T-helper 1 cell (primary cell): ENCODE results near the gene ALDH7A1.
A peak's percentile ranks its signal among the peaks of the same experiment; 100 is the strongest.
"Not testable (repeated sequence)": the region's sequence is repeated elsewhere in the genome, so short reads cannot be mapped to it uniquely, and the experiment has no call there.

Experiments
- DNase-seq, 5 donors: peaks; one replicate each; pipeline ENCODE4 v3.0.0-alpha.2; 2012 to 2020
- total RNA-seq, 4 donors: gene quantifications; one replicate each; lab custom pipeline; 2026; lab: John Stamatoyannopoulos, UW

Gene ALDH7A1
- total RNA-seq = 1.2 to 1.4 (median 1.3) reads per million in 4 donors

- peak in 3 of 5 donors; percentile 10 to 24 (median 15) for DNase-seq
Observed at GRCh38 chr5:126594748-126595485, at the start of gene ALDH7A1. ALDH7A1 (minus strand) TSS chr5:126595219; CDS start chr5:126595198, 21 bp downstream.

DNA sequence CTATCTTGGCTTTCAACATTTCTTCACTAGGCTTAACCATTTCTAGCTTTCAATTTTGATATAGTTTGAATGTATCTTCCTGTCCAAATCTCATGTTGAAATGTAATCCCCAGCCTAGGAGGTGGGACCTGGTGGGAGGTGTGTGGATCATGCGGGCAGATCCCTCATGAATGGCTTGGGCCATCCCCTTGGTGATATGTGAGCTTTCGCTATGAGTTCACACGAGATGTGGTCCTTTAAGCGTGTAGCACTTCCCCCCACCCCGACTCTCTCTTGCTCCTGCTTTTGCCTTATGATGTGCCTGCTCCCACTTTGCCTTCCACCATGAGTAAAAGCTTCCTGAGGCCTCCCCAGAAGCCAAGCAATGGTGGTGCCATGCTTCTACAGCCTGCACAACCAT is 46.4 kb upstream of the ALDH7A1 start:
- no peak for DNase-seq

DNA sequence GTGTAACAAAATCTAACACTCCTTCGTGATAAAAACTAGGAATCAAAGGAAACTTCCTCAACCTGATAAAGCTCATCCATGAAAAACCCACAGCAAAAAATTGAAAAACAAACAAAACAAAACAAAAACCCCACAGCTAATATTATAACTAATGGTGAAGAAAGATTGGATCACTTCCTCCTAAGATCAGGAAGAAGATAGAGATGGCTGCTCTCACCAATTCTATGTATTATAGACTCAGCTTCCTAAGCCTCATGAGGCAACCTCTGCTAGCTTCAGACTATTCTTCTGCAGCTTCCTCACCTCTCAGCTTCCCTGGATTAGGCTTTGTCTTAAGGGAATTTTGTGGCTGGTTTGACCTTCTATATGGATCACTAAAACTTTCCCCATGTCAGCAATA is 45.8 kb upstream of the ALDH7A1 start:
- DNase-seq = no peak

DNA sequence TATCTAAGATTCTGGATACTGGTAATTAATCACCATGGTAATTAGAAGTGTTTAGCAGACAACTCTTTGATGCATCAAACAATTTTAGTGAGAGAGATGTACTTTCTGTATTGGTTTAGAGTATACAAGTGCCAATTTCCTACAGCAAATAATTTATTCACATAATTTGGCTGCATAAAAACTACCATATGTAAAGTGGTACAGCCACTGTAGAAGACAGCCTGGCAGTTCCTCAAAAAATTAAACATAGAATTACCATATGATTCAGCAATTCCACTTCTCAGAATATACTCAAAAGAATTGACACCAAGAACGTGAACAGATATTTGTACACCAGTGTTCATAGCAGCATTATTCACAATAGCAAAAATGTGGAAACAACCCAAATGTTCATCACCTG is 41.9 kb upstream of the ALDH7A1 start:
- DNase-seq = no peak

- no peak for DNase-seq
Observed at GRCh38 chr5:126635585-126635984, 40.6 kb upstream of the ALDH7A1 start.

- no peak for DNase-seq
Observed at GRCh38 chr5:126633552-126633951, 38.5 kb upstream of the ALDH7A1 start.

GRCh38 chr5:126631920-126632319 is 36.9 kb upstream of the ALDH7A1 start:
- no peak for DNase-seq

- no peak for DNase-seq
Observed at GRCh38 chr5:126628102-126628501, 33.1 kb upstream of the ALDH7A1 start.

DNA sequence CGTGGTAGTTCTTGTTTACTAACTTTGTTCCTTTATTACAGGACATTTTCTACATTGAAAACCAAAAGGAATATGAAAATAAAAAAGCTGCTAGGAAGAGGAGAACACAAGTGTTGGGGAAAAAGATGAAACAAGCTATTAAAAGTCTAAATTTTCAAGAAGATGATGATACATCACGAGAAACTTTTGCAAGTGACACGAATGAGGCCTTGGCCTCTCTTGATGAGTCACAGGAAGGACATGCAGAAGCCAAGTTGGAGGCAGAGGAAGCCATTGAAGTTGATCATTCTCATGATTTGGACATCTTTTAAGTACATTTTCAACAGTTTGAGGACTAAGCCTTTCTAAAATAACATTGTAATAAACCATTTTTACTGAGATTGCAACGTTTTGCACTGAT is 29.5 kb upstream of the ALDH7A1 start:
- DNase-seq = peak in 1 of 5 donors; percentile 52

DNA sequence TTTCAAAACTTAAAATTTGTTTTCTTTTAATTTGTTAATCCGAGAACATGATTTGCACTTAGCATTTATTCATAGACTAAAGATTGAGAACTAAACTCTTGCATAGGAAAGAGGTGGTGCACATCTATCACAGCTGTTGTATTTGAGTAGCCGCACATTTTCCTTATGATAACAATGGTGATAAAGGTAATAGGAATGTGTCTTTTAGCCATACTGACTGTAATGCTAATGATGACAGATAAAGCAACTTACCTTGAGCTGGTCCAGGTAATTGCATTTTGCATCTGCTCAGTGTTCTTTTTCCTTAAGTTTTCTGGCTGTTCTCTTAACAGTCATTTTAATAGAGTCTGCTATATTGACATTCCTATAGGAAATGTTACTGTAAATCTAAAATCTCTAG is 24.8 kb upstream of the ALDH7A1 start:
- DNase-seq = no peak

DNA sequence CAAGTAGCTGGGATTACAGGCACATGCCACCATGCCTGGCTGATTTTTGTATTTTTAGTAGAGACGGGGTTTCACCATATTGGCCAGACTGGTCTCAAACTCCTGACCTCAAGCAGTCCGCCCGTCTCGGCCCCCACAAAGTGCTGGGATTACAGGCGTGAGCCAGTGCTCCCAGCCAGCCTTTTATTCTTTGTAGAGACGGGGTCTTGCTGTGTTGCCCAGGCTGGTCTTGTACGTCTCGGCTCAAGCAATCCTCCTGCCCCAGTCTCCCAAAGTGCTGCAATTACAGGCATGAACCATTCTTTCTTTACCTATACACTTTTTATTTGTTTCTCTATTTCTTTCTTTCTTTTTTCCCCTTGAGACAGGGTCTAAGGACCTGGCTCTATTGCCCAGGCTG is 22.6 kb upstream of the ALDH7A1 start:
- DNase-seq = not testable (repeated sequence)

DNA sequence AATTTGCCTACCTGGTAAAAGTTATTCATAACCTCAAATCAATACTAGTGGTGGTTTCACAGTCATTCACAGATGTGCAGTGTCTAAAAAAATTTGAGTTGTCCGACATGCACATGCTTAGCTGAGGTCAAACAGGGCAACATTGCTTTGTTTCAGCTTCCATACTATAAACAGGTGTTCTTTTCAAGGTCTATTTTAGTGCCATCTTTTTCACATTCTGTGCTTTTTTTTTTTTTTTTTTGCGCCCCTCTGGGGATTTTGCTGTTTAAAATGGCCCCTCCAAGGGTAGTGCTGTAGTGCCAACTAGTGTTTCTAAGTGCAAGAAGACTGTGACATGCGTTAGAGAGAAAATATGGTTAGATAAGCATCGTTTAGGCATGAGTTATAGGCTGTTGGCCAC is 20.3 kb upstream of the ALDH7A1 start:
- DNase-seq = no peak

DNA sequence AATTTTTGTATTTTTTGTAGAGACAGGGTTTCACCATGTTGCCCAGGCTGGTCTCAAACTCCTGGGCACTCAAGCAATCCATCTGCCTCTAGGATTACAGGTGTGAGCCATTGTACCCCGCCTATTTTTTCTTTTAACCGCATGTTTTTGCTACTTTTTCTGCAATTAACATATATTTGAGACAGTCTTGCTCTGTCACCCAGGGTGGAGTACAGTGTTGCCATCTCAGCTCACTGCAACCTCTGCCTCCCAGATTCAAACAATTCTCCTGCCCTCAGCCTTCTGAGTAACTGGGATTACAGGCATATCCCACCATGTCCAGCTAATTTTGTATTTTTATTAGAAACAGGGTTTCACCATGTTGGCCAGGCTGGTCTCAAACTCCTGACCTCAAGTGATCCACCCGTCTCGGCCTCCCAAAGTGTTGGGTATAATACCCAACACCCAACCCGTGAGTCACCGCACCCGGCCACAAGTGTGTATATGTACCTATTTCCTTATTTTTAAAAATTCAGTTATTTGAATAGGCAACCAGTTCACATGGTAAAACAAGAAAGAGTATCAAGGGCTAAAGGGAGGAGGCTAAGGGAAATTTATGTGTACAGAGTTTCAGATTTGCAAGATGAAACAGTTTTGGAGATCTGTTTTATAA is 19.0 kb upstream of the ALDH7A1 start:
- no peak for DNase-seq

DNA sequence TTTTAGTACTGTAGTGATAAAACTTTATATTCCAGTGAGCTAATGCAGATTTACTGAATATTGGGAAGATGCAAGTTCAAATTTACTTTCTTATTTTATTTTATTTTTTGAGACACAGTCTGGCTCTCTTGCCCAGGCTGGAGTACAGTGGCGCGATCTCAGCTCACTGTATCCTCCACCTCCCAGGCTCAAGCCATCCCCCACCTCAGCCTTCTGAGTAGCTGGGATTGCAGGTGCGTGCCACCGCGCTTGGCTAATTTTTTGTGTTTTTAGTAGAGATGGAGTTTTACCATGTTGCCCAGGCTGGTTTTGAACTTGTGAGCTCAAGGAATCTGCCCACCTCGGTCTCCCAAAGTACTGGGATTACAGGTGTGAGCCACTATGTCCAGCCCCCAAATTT is 15.6 kb upstream of the ALDH7A1 start:
- DNase-seq = no peak

GRCh38 chr5:126610160-126610559 is 15.1 kb upstream of the ALDH7A1 start:
- no peak for DNase-seq

GRCh38 chr5:126605525-126605924 is 10.5 kb upstream of the ALDH7A1 start:
- DNase-seq = no peak

- no peak for DNase-seq
Observed at GRCh38 chr5:126603402-126603991, 8.5 kb upstream of the ALDH7A1 start.

GRCh38 chr5:126600631-126601511 is 5.9 kb upstream of the ALDH7A1 start, which contains the start of gene PHAX:
PHAX (plus strand) TSS chr5:126600947; CDS start chr5:126600963, 16 bp downstream.
- peak; percentile 45 to 83 (median 56) for DNase-seq

DNA sequence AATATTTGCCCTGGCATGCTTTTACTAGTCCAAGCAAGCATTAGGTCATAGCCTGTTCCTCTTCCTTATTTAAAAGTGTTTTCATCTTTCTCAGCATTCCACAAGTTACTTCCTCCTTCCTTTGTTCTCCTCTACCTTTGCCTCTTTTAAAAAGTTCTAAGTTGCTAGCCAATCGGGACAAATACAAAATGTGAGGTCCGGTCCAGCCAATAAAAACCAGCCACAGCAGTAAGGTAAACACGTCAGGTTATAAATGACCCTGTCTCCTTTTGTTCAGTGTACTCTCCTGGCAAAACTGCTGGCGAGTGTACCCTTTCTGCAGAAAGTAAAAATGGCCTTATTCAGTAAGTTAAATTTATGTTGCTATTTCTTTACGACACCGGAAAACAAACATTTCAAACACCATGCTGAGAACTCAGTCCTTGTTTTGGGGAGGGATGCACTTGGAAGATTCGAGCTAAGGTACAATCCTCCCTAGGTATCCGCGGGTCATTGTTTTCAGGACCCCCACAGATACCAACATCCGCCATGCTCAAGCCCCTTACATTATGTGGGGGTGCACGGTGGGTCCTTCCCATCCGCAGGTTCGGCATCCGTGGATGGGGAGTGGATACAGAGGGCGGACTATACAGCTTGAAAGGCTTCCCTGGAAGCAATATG is 5.1 kb upstream of the ALDH7A1 start:
- DNase-seq = not testable (repeated sequence)

DNA sequence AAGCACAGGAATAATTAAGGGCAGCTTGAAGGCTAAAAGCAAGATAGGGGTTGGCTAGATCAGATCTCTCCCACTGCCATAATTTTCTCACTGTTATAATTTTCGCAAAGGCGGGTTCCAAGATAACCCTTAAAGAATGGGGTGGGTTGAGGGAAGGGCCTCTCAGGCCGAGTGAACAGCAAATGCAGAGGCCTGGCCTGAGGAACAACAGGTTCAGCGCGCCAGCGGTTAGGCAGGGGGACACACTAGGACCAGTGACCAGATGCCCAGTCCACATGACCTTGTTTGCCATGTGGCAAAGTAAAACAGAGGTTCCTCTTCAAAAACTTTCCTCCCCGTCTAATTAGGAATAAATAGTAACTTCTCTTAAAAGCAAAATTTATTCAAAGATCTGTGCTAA is 4.5 kb upstream of the ALDH7A1 start:
- DNase-seq = no peak

DNA sequence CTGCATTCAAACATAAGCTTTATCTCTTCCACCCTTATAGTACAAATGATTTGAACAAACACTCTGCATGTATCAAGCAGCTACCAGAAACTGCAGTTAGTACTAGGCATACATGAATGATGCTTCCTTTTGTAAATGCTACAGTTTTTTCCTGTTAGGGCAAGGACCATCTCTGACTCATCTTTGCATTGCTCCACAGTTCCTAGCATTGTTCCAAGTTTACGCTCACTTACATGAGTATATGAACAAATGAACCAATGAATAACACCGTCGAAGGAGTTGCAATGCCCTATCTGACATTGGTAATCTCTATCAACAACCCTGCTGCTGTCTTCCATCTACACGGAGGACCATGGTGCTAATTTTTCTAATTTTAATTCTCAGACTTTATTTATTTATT is 2.1 kb upstream of the ALDH7A1 start:
- no peak for DNase-seq

GRCh38 chr5:126595486-126596083 is 566 bp upstream of the ALDH7A1 start:
- no peak for DNase-seq
